Vagina (tissue), 2 donors: ENCODE measurements around the gene PEG3. TPM values are rescaled to one million over a fixed set of nuclear protein-coding genes. Genes with fewer than 3 reads are reported as not detected.

Experiments used
- DNase-seq, 2 donors: peaks; one replicate each; pipeline ENCODE4 v3.0.0-alpha.2; 2017; ENCODE audit errors: extremely low spot score in 2 of 2
- H3K27ac ChIP-seq: fragments of 200-600 bp; sonication (generic); one replicate; pipeline ENCODE4 v1.5.1; 2019
- H3K27me3 ChIP-seq: fragments of 200-600 bp; sonication (generic); one replicate; pipeline ENCODE4 v1.5.1; 2019
- H3K36me3 ChIP-seq, 2 donors: fragments of 200-600 bp; sonication (generic); one replicate each; pipeline ENCODE4 v1.5.1; 2017 to 2019
- H3K4me1 ChIP-seq: fragments of 200-600 bp; sonication (generic); one replicate; pipeline ENCODE4 v1.5.1; 2019
- H3K4me3 ChIP-seq, 2 donors: fragments of 200-600 bp; sonication (generic); 1 replicate in 1 of 2; 2 replicates in 1 of 2; pipeline ENCODE4 v1.5.1; 2016 to 2019
- H3K9me3 ChIP-seq: fragments of 200-600 bp; sonication (generic); one replicate; pipeline ENCODE4 v1.5.1; 2019
- CTCF ChIP-seq, 3 experiments: fragments of 450-650 bp in 2 of 3; fragments of 200-600 bp in 1 of 3; sonication (generic) in 1 of 3; IDR thresholded peaks; one replicate each; pipeline ENCODE4 v1.5.1; 2017 to 2019; ENCODE audit warnings: antibody characterized with exemption in 3 of 3, mild to moderate bottlenecking in 2 of 3, moderate library complexity in 2 of 3
- POLR2A ChIP-seq, 2 donors: fragments of 450-650 bp; IDR thresholded peaks; one replicate each; pipeline ENCODE4 v1.6.1; 2017; ENCODE audit warnings: antibody characterized with exemption in 2 of 2, mild to moderate bottlenecking in 2 of 2, moderate library complexity in 2 of 2
- POLR2AphosphoS5 ChIP-seq, 2 donors: sonication (generic); formaldehyde crosslinking; IDR thresholded peaks; one replicate each; pipeline ENCODE4 v1.9.0; 2017; ENCODE audit warnings: antibody characterized with exemption in 2 of 2, mild to moderate bottlenecking in 2 of 2, low read depth in 1 of 2; ENCODE audit not compliant: insufficient read depth in 1 of 2
- intact Hi-C: fragments of 100-400 bp; cut with DNase I; formaldehyde crosslinking; loops from one replicate; pipeline ENCODE4 v1.15.1; 2023
- total RNA-seq: library from RNA; depleted of rRNA; stranded (reverse); fragments of >200 nt; gene quantifications from one replicate; pipeline ENCODE4 v1.2.3, GENCODE V29; 2016

Gene PEG3
- total RNA-seq, 1 donor from 2014 or later: 15.2 TPM

- no peaks in the 10 kb centered on the region for H3K4me1 ChIP-seq
Measured at GRCh38 chr19:56877069-56877715, 36.7 kb upstream of the PEG3 start.

GRCh38 chr19:56875717-56876116, 35.2 kb upstream of the PEG3 start:
- intact Hi-C loops: no loop called here
- H3K27ac ChIP-seq: no peak overlapping the region

More at GRCh38 chr19:56877069-56877715, 36.7 kb upstream of the PEG3 start:
- TF ChIP-seq CTCF (IDR thresholded peaks at IDR 0.05) (no peak), POLR2A (IDR thresholded peaks at IDR 0.05) (no peak), POLR2AphosphoS5 (IDR thresholded peaks at IDR 0.05; ENCODE audit: insufficient read depth in 1 of 2, low read depth in 1 of 2) (no peak)
- Histone ChIP-seq H3K27me3 (no peaks in the 10 kb centered on the region), H3K4me3 (no peak overlapping the region), H3K27ac (no peak overlapping the region), H3K36me3 (no peaks in the 10 kb centered on the region), H3K9me3 (no peaks in the 10 kb centered on the region)
- intact Hi-C loops: no loop called here
- no peak for DNase-seq

GRCh38 chr19:56874530-56874929, 34.0 kb upstream of the PEG3 start:
- Histone ChIP-seq H3K27me3 (no peaks in the 10 kb centered on the region), H3K27ac (no peak overlapping the region), H3K36me3 (no peaks in the 10 kb centered on the region), H3K4me1 (no peaks in the 10 kb centered on the region), H3K9me3 (no peaks in the 10 kb centered on the region), H3K4me3 (no peak overlapping the region)
- no peak for DNase-seq
- intact Hi-C loops: no loop called here
- no peak for TF ChIP-seq CTCF (IDR thresholded peaks at IDR 0.05)
- TF ChIP-seq POLR2AphosphoS5 (IDR thresholded peaks at IDR 0.05; ENCODE audit: insufficient read depth in 1 of 2, low read depth in 1 of 2): no peak
- no peak for TF ChIP-seq POLR2A (IDR thresholded peaks at IDR 0.05)

More at GRCh38 chr19:56875717-56876116, 35.2 kb upstream of the PEG3 start:
- Histone ChIP-seq H3K4me3 (no peak overlapping the region), H3K4me1 (no peaks in the 10 kb centered on the region), H3K36me3 (no peaks in the 10 kb centered on the region), H3K9me3 (no peaks in the 10 kb centered on the region), H3K27me3 (no peaks in the 10 kb centered on the region)
- DNase-seq: no peak
- TF ChIP-seq CTCF (IDR thresholded peaks at IDR 0.05) (no peak), POLR2A (IDR thresholded peaks at IDR 0.05) (no peak)

- intact Hi-C loops: no loop called here
- no peak overlapping the region for H3K4me3 ChIP-seq
- no peaks in the 10 kb centered on the region for H3K4me1 ChIP-seq
- DNase-seq: no peak
- no peaks in the 10 kb centered on the region for H3K9me3 ChIP-seq
- no peaks in the 10 kb centered on the region for H3K27me3 ChIP-seq
- TF ChIP-seq POLR2AphosphoS5 (IDR thresholded peaks at IDR 0.05; ENCODE audit: insufficient read depth in 1 of 2, low read depth in 1 of 2) (no peak), POLR2A (IDR thresholded peaks at IDR 0.05) (no peak), CTCF (IDR thresholded peaks at IDR 0.05) (no peak)
- no peaks in the 10 kb centered on the region for H3K36me3 ChIP-seq
- H3K27ac ChIP-seq: no peak overlapping the region
Measured at GRCh38 chr19:56873493-56873892, 33.0 kb upstream of the PEG3 start.

- Histone ChIP-seq H3K27ac (no peak overlapping the region), H3K27me3 (no peaks in the 10 kb centered on the region), H3K9me3 (no peaks in the 10 kb centered on the region), H3K4me3 (no peak overlapping the region), H3K4me1 (no peaks in the 10 kb centered on the region), H3K36me3 (no peaks in the 10 kb centered on the region)
- no peak for DNase-seq
- intact Hi-C loops: no loop called here
- TF ChIP-seq POLR2A (IDR thresholded peaks at IDR 0.05) (no peak), CTCF (IDR thresholded peaks at IDR 0.05) (no peak), POLR2AphosphoS5 (IDR thresholded peaks at IDR 0.05; ENCODE audit: insufficient read depth in 1 of 2, low read depth in 1 of 2) (no peak)
Measured at GRCh38 chr19:56869886-56870285, 29.4 kb upstream of the PEG3 start.
